GM18873 (cell line): ENCODE data around the gene GABPA.
A peak's percentile ranks its signal among the peaks of the same experiment; 100 is the strongest.
"Not testable (repeated sequence)": the region's sequence is repeated elsewhere in the genome, so short reads cannot be mapped to it uniquely, and the experiment has no call there.

Experiments used
- ATAC-seq: cut with Tn5 transposase; IDR thresholded peaks from one replicate; pipeline ENCODE4 v1.9.1; 2021; ENCODE audit warnings: mild to moderate bottlenecking, moderate library complexity, moderate number of reproducible peaks; ENCODE audit not compliant: unreplicated experiment, low FRiP score

GABPA gene

DNA sequence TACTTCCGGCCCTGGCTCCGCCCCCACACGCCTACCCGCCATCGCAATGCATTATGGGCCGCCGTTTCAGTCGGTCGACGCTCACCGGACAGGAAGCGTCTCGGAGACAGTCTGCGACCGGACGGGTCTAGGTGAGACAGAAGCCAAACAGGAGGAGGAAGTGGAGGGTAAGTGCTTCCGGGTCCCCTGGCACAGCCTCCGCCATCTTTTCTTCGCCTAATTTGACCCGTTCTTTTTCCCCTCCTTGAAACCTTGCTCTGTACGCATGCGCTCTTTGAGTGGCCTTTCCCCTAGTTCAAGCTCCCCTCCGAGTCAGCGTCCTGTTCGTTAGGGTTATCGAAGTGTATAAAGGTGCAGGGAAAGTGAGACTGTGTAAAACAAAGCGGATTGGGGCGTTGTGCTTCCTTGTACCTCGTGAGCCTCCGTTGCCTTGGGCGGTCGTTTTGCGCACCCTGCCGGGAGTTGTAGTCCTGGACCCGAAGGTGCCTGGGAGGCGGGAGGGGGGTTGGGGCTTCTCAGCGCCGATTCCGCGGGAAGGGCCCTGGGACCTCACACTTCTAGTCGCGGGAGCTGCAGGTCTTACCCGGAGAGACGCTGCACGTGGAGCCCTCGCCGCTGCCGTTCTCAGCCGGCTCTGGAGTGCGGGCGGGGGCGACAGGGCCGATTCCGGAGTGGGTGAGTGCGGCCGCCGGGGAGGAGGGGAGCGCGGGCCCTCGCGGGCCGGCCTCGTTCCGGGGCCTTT is at the start of gene GABPA, which contains the start of gene ATP5PF:
GABPA (plus strand) TSS at position 69 of the 742 bp plus-strand sequence. CDS start 6,627 bp downstream, outside the sequence.
ATP5PF (minus strand) TSS at position 1 of the 742 bp plus-strand sequence. CDS start 5,110 bp downstream, outside the sequence.
- peak; percentile 88 for ATAC-seq

- ATAC-seq: no peak
Observed at GRCh38 chr21:25687787-25688186, 47.0 kb upstream of the GABPA start.

- ATAC-seq: no peak
Observed at GRCh38 chr21:25688275-25689155, 46.3 kb upstream of the GABPA start.

- ATAC-seq: no peak
Observed at GRCh38 chr21:25689226-25689625, 45.5 kb upstream of the GABPA start.

- no peak for ATAC-seq
Observed at GRCh38 chr21:25691976-25692375, 42.8 kb upstream of the GABPA start.

GRCh38 chr21:25695461-25695860 is 39.3 kb upstream of the GABPA start:
- not testable (repeated sequence) for ATAC-seq

DNA sequence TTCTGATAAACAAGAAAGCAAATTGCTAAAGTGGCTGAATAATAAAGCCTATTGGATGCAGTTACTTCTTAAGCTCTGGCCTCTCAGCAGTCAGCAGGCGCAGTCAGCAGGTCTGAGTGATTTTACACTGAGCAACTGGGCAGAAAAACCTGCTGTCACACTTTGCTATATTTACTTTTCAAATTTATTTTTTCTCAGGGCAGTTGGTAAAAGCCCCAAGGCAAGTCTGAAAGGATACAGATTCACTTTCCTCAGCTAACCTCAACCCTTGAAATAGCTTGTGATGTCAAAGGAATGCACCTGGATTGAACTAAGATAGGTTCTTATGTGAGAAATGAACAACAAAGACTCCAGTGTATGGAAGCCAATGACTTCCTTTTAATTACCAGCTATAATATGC is 34.0 kb upstream of the GABPA start:
- no peak for ATAC-seq

DNA sequence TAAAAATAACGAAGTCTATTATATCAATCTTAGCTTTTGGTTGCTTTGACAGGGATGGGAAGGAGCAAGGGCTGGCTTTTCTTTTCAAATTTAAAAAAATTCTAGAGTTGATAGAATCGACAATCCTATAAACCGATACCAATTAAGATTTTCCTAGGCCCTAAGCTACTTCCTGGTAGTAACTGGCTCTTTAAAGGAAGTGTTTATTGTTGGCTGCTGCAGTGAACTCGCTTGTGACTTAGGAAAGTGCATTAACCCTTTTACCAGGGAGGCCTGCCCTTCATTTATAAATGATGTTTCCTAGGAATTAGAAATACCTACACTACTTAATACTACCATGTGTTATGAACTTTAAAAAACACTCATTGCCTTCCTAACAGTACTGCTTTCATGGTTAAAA is 33.2 kb upstream of the GABPA start:
- no peak for ATAC-seq

DNA sequence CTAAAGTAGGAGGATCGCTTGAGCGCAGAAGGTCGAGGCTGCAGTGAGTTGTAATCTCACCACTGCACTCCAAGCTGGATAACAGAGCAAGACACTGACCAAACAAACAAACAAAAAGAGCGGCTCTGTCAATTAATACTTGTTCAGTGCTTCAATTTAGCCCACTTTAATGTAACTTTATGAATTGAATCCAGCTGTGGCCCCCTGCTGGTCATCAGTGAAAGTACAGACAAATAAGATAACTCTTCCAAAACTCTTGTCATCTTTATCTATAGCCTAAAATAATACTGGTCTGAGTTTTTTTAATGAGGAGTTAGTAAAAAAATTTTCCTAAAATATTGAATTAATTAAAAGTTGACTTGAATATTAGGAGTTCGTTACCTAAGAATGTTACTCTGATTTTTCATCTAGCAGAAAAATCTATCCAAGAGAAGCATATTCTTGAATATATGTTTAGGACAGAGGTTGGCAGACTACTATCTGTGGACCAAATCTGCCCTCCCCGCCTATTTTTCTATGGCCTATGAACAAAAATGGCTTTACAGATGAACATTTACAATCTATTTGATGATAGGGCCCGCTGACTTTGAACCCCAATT is 26.2 kb upstream of the GABPA start:
- ATAC-seq: no peak

GRCh38 chr21:25709684-25710265 is 25.0 kb upstream of the GABPA start:
- ATAC-seq: no peak

DNA sequence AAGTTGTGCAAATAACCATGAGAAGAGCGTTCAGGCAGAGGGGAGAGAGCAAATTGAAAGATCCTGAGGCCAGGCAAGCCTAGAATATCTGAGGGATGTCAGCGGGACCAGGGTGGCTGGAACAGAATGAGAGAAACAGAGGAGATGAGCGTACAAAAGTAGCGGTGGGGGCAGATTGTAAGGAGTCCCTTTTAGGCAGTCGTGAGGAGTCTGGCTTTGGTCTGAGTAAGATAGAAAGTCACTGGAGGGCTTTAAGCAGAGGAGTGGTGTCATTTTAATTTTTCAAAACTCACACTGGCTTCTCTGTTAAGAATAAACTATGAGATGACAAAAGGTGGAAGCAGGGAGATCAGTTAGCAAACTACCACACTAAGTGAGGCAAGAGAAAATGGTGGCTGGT is 24.2 kb upstream of the GABPA start:
- no peak for ATAC-seq

GRCh38 chr21:25714066-25714465 is 20.7 kb upstream of the GABPA start:
- not testable (repeated sequence) for ATAC-seq

DNA sequence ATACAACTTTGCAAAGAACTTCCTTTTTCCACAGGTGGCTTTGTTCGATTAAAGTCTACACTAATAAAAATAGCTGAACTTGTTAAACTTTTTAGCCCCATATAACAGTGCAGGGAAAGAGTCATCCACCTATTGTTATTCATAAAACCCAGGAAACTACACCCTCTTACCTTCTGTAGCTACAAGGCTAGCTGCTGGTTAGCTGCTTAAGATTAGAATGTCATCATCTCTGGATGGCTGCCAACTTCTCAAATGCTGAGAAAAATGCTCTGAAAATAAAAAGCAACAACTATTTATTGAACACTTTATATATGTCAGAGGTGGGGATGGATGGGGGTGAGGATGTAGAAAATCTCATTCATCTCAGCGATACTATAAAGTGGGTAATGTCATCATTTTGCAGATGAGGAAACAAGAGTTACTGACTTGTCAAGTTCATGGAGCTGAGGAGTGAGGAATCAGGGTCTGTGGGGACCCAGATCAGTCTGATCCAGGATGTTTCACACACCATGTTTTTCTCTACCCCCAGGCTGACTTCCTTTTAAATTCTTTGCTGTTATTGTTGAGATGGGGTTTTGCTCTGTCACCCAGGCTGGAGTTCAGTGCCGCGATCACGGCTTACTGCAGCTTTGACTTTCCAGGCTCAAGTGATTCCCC is 17.2 kb upstream of the GABPA start:
- ATAC-seq: no peak

DNA sequence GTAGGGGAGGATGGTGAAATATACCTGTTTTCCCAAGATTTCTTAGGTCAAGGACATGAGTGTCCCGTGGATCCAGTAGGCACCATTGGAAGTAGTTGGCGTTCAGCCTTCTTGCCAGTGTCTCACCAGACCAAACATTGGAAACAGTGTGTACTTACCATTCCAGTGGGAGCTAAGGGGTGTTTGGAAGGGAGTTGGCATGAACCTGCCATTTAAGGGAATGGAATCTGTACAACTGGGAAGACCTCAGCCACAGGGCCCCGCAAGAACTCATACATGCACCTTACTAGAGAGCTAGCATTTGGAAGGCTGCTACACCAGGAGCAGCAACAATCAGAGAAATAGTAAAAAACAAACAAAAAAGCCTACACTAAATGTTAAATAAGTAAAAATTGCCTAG is 12.8 kb upstream of the GABPA start:
- no peak for ATAC-seq

DNA sequence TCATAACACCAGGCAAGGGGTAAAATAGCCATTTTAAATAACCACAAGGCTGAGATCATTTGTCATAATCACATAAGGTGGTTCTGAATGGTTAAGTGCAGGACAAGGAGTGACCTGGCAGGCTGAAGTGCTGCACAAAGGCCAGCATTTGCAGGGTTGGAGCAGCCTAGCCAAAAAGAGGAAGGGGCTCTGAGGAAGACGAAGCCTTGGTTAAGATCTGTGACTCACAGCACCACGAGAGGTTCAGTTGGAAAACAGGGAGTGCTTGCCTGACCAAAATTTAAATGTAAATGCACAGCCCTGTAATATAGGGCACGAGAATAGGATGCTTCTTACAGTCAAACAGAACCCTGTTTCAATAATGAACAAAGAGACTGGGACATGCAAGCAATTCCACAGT is 12.1 kb upstream of the GABPA start:
- ATAC-seq: no peak

DNA sequence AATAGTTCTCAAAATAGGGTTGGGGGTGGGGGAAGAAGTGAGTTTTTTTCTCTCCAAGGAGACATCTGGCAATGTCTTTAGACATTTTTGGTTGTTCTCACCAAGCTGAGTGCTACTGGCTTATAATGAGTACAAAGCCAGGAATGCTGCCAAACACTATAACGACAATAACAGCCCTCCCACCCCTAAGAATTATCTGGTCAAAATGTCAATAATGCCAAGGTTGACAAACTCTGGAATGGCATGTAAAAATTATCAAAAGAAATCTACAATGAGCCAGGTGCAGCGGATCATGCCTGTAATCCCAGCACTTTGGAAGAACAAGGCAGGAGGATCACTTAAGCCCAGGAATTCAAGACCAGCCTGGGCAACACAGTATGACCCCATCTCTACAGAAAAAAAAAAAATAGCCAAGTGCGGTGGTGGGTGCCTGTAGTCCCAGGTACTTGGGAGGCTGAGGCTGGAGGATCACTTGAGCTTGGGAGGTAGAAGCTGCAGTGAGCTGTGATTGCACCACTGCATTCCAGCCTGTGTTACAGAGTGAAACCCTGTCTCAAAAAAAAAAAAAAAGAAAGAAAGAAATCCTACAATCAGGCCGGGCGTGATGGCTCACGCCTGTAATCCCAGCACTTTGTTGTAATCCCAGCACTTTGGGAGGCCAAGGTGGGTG is 2.5 kb upstream of the GABPA start:
- ATAC-seq: no peak

DNA sequence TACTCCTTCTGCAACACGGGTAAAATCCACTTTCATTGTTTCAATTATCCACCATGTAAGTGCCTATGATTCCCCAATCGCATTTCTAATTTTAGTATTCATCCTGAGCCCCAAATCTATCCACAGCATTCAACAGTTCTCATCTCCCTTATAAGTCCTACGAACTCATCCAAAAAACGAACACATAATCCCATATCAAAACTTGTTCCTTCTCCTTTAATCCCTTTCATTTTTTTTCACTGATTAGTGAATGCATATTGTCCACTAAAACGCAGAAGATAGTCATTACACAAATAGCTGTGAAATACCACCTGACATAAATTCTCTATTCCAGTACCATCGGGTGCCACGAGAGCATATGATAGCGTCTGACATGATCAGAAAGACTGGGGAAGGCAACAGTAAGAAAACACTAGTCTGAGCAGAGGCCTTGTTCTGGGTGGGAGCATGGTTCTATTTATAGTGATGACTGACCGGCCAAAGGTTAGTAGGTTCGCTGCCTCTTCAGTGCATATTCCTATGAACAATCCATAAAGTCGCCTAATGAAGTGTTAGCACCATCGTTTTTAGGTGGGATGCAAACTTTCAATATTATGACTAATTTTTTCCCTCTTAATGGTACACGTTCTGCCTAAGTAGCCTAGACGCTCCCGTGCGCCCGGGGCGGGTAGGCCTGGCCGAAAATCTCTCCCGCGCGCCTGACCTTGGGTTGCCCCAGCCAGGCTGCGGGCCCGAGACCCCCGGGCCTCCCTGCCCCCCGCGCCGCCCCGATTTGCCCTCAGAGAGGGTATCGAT is 716 bp upstream of the GABPA start:
- ATAC-seq: peak; percentile 4

DNA sequence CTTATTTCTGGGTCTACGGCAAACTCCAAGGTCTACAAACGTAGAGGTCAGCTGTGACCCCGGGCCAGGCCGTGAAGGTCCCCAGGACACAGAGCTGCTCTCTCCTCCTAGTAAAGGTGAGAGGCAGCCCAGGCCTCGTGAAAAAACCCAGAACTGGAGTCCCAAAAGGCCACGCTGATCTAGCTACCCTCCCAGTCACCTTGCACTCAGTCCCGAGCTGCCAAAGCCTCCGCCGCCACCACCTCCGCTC is 193 bp upstream of the GABPA start:
- ATAC-seq: peak; percentile 6
